Activated T-helper 1 cell treated with Interleukin-2 at 50 U/mL for 16 hours (primary cell): Measurements from ENCODE around the gene TRIM14.
"Not testable (repeated sequence)": the region's sequence is repeated elsewhere in the genome, so short reads cannot be mapped to it uniquely, and the experiment has no call there.

Experiments
- DNase-seq: peaks from one replicate; pipeline ENCODE4 v3.0.0-alpha.2; 2020; ENCODE audit warnings: low read depth

The TRIM14 gene

GRCh38 chr9:98046180-98046543 lies 72.9 kb downstream of the TRIM14 start:
- no peak for DNase-seq

GRCh38 chr9:98045234-98046179 lies 73.5 kb downstream of the TRIM14 start:
- DNase-seq = no peak

- no peak for DNase-seq
Observed at GRCh38 chr9:98043915-98044314, 75.1 kb downstream of the TRIM14 start.

GRCh38 chr9:98040212-98040611 lies 78.8 kb downstream of the TRIM14 start:
- DNase-seq = no peak

GRCh38 chr9:98039607-98040017 lies 79.4 kb downstream of the TRIM14 start:
- no peak for DNase-seq

- no peak for DNase-seq
Observed at GRCh38 chr9:98038958-98039357, 80.1 kb downstream of the TRIM14 start.

GRCh38 chr9:98037357-98037756 lies 81.7 kb downstream of the TRIM14 start:
- no peak for DNase-seq

GRCh38 chr9:98034593-98035546 lies 84.2 kb downstream of the TRIM14 start:
- peak; percentile 76 for DNase-seq

- no peak for DNase-seq
Observed at GRCh38 chr9:98031935-98032334, 87.1 kb downstream of the TRIM14 start.

GRCh38 chr9:98031169-98031568 lies 87.9 kb downstream of the TRIM14 start:
- no peak for DNase-seq

GRCh38 chr9:98024702-98025101 lies 94.3 kb downstream of the TRIM14 start:
- no peak for DNase-seq

- DNase-seq = no peak
Observed at GRCh38 chr9:98022447-98022846, 96.6 kb downstream of the TRIM14 start.

- DNase-seq = no peak
Observed at GRCh38 chr9:98021306-98022040, 97.5 kb downstream of the TRIM14 start.

- DNase-seq = no peak
Observed at GRCh38 chr9:98020476-98021145, 98.4 kb downstream of the TRIM14 start.

- not testable (repeated sequence) for DNase-seq
Observed at GRCh38 chr9:98019869-98020268, 99.2 kb downstream of the TRIM14 start.
